HG03520 (cell line): Measurements from ENCODE around the gene ABCA5.
A peak's percentile ranks its signal among the peaks of the same experiment; 100 is the strongest.

ENCODE experiments used
- ATAC-seq: cut with Tn5 transposase; IDR thresholded peaks from one replicate; pipeline ENCODE4 v1.9.1; 2021; ENCODE audit warnings: mild to moderate bottlenecking, moderate library complexity; ENCODE audit not compliant: unreplicated experiment

The ABCA5 gene

GRCh38 chr17:69327060-69327831 is at the start of gene ABCA5:
TSS of gene ABCA5 (minus strand) at chr17:69327133. CDS start at chr17:69314415, 12,718 bp downstream.
- peak; percentile 96 for ATAC-seq

- ATAC-seq: no peak
These were observed 48.3 kb upstream of the ABCA5 start for GRCh38 chr17:69375229-69375628.

- ATAC-seq: no peak
These were observed 46.1 kb upstream of the ABCA5 start for GRCh38 chr17:69373069-69373468.

- no peak for ATAC-seq
These were observed 40.4 kb upstream of the ABCA5 start for GRCh38 chr17:69367298-69367697.

- ATAC-seq: no peak
These were observed 36.7 kb upstream of the ABCA5 start for GRCh38 chr17:69363488-69364210.

- no peak for ATAC-seq
These were observed 34.2 kb upstream of the ABCA5 start for GRCh38 chr17:69361156-69361555.

- no peak for ATAC-seq
These were observed 32.0 kb upstream of the ABCA5 start for GRCh38 chr17:69358688-69359596.

GRCh38 chr17:69357701-69358100 is 30.8 kb upstream of the ABCA5 start:
- no peak for ATAC-seq

GRCh38 chr17:69356625-69357024 is 29.7 kb upstream of the ABCA5 start:
- ATAC-seq: no peak

- no peak for ATAC-seq
These were observed 24.0 kb upstream of the ABCA5 start for GRCh38 chr17:69350911-69351310.

- no peak for ATAC-seq
These were observed 21.5 kb upstream of the ABCA5 start for GRCh38 chr17:69348429-69348828.

- ATAC-seq: no peak
These were observed 19.8 kb upstream of the ABCA5 start for GRCh38 chr17:69346766-69347165.

GRCh38 chr17:69344939-69345338 is 18.0 kb upstream of the ABCA5 start:
- no peak for ATAC-seq

GRCh38 chr17:69342896-69343644 is 16.1 kb upstream of the ABCA5 start:
- no peak for ATAC-seq

GRCh38 chr17:69339937-69340336 is 13.0 kb upstream of the ABCA5 start:
- ATAC-seq: no peak

- no peak for ATAC-seq
These were observed 10.1 kb upstream of the ABCA5 start for GRCh38 chr17:69336996-69337395.

GRCh38 chr17:69336580-69336979 is 9.6 kb upstream of the ABCA5 start:
- no peak for ATAC-seq

- ATAC-seq: no peak
These were observed 8.1 kb upstream of the ABCA5 start for GRCh38 chr17:69335058-69335457.

GRCh38 chr17:69333561-69333960 is 6.6 kb upstream of the ABCA5 start:
- ATAC-seq: no peak

GRCh38 chr17:69331756-69332155 is 4.8 kb upstream of the ABCA5 start:
- ATAC-seq: no peak
